Fibroblast of skin of scalp (primary cell): ENCODE data around the gene ADRA2C.
"Not testable (repeated sequence)": the region's sequence is repeated elsewhere in the genome, so short reads cannot be mapped to it uniquely, and the experiment has no call there.

Experiments
- DNase-seq: peaks from one replicate; pipeline ENCODE4 v3.0.0-alpha.2; 2013

ADRA2C gene

GRCh38 chr4:3814838-3815237 is 48.7 kb downstream of the ADRA2C start:
- not testable (repeated sequence) for DNase-seq

- DNase-seq, result no peak
These were observed 50.2 kb downstream of the ADRA2C start for GRCh38 chr4:3816256-3816825.

GRCh38 chr4:3816983-3817960 is 51.1 kb downstream of the ADRA2C start:
- DNase-seq, result no peak
